C4-2B (cell line): ENCODE measurements around the gene KLHL26.

Source experiments
- H3K27ac ChIP-seq: fragments of 450-650 bp; 2 replicates; pipeline ENCODE4 v1.5.1; 2017
- ZFX ChIP-seq: fragments of 450-650 bp; IDR thresholded peaks from 2 replicates; pipeline ENCODE4 v1.6.1; 2017
- TF ChIP-seq, protein P1 (sequence below): fragments of 450-650 bp; conservative IDR thresholded peaks from 2 replicates; pipeline ENCODE4 v1.5.1; 2017; ENCODE audit warnings: mild to moderate bottlenecking

The KLHL26 gene

GRCh38 chr19:18609717-18610051, 27.1 kb upstream of the KLHL26 start:
- no peak for TF ChIP-seq ZFX
- TF ChIP-seq, protein P1, sequence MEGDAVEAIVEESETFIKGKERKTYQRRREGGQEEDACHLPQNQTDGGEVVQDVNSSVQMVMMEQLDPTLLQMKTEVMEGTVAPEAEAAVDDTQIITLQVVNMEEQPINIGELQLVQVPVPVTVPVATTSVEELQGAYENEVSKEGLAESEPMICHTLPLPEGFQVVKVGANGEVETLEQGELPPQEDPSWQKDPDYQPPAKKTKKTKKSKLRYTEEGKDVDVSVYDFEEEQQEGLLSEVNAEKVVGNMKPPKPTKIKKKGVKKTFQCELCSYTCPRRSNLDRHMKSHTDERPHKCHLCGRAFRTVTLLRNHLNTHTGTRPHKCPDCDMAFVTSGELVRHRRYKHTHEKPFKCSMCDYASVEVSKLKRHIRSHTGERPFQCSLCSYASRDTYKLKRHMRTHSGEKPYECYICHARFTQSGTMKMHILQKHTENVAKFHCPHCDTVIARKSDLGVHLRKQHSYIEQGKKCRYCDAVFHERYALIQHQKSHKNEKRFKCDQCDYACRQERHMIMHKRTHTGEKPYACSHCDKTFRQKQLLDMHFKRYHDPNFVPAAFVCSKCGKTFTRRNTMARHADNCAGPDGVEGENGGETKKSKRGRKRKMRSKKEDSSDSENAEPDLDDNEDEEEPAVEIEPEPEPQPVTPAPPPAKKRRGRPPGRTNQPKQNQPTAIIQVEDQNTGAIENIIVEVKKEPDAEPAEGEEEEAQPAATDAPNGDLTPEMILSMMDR, result no peak
- H3K27ac ChIP-seq, result no peak overlapping the region

DNA sequence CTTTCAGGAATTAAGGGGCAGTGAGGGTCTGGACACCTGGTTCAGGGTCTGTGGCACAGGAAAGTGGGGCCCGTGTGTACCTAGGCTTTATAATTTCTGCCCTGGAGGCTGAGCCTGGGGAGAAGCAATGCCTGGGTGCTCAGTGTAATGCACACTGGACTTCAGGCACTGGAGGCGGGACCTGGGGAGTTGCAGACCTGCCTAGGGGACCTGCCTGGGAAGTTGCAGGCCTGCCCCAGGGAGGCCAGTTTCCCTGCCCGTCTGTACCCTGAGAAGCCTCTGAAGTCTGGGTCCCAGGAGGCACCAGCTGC, 26.6 kb upstream of the KLHL26 start:
- no peak overlapping the region for H3K27ac ChIP-seq
- TF ChIP-seq, protein P1, result no peak
- TF ChIP-seq ZFX, result no peak

GRCh38 chr19:18610556-18611326, 26.1 kb upstream of the KLHL26 start:
- H3K27ac ChIP-seq, result no peak overlapping the region
- TF ChIP-seq, protein P1, result no peak
- TF ChIP-seq ZFX, result no peak

GRCh38 chr19:18611327-18612050, 25.3 kb upstream of the KLHL26 start:
- TF ChIP-seq, protein P1, result no peak
- TF ChIP-seq ZFX, result no peak
- no peak overlapping the region for H3K27ac ChIP-seq

GRCh38 chr19:18612051-18612771, 24.6 kb upstream of the KLHL26 start:
- no peak overlapping the region for H3K27ac ChIP-seq
- no peak for TF ChIP-seq ZFX
- TF ChIP-seq, protein P1, result no peak

DNA sequence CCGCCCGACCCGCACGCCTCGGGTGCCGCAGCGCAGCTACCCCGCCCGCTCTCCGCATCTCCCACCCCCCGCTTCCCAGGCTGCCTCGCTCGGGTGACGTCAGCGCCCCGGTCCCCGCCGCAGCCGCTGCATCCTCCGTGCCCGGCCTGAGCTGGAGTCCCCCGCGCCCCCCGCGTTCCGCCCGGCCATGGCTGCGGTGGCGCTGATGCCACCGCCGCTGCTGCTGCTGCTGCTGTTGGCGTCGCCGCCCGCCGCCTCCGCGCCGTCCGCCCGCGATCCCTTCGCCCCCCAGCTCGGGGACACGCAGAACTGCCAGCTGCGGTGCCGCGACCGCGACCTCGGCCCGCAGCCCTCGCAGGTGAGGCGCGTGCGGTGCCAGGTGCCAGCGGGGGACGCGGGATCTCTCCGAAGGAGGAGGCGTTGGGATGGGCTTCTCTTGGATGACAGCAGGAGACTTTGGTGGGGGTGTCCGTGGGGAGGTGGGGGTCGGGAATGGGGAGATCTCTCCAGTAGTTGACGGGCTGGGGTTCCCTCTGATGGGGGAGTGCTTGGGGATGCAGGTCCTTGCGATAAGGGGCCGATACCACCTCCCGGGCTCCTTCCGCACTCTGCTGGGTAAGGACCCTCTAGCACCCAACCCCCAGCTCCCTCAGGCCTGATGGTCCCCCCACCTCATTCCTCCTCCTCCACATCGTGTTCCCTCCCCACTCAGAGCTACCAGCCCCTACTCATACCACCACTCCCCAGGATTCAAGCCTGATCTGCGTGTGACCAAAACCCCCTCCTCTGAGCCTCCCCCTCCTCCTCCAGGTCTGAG, 23.8 kb upstream of the KLHL26 start, which contains the start of gene TMEM59L:
TSS of gene TMEM59L (plus strand) at position 99 of the 817 bp plus-strand sequence. CDS start at position 188, 89 bp downstream.
- H3K27ac ChIP-seq, result no peak within 1 kb of the TSS
- no peak for TF ChIP-seq ZFX
- TF ChIP-seq, protein P1, result no peak
